Measurements from ENCODE around the gene MYPN.
A peak's percentile ranks its signal among the peaks of the same experiment; 100 is the strongest.
"Not testable (repeated sequence)": the region's sequence is repeated elsewhere in the genome, so short reads cannot be mapped to it uniquely, and the experiment has no call there.

The MYPN gene, protein sequence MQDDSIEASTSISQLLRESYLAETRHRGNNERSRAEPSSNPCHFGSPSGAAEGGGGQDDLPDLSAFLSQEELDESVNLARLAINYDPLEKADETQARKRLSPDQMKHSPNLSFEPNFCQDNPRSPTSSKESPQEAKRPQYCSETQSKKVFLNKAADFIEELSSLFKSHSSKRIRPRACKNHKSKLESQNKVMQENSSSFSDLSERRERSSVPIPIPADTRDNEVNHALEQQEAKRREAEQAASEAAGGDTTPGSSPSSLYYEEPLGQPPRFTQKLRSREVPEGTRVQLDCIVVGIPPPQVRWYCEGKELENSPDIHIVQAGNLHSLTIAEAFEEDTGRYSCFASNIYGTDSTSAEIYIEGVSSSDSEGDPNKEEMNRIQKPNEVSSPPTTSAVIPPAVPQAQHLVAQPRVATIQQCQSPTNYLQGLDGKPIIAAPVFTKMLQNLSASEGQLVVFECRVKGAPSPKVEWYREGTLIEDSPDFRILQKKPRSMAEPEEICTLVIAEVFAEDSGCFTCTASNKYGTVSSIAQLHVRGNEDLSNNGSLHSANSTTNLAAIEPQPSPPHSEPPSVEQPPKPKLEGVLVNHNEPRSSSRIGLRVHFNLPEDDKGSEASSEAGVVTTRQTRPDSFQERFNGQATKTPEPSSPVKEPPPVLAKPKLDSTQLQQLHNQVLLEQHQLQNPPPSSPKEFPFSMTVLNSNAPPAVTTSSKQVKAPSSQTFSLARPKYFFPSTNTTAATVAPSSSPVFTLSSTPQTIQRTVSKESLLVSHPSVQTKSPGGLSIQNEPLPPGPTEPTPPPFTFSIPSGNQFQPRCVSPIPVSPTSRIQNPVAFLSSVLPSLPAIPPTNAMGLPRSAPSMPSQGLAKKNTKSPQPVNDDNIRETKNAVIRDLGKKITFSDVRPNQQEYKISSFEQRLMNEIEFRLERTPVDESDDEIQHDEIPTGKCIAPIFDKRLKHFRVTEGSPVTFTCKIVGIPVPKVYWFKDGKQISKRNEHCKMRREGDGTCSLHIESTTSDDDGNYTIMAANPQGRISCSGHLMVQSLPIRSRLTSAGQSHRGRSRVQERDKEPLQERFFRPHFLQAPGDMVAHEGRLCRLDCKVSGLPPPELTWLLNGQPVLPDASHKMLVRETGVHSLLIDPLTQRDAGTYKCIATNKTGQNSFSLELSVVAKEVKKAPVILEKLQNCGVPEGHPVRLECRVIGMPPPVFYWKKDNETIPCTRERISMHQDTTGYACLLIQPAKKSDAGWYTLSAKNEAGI (N-terminal part only)

DNA sequence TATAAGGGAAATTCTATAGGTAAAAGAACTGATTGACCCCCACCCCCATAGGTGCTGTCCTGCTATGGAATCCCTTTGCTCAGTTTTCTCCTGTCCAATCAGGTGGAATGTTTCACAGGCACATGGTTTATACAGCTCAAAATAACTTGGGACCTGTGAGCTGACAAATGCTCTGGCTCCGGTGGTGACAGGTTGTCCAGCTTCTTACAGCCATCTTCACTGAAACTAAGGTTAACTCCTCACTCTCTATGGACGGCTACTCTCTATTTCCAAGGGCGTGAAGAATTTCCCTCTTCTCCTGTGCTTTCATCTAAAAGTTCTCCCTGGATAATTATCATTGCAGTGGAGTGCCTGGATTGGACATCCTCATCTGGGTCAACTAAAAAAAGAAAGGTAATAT, at the start of gene MYPN:
Gene MYPN (plus strand): TSS at position 158 of the 400 bp plus-strand sequence. CDS start 11,951 bp downstream, outside the sequence.
- DNase-seq = no peak

DNA sequence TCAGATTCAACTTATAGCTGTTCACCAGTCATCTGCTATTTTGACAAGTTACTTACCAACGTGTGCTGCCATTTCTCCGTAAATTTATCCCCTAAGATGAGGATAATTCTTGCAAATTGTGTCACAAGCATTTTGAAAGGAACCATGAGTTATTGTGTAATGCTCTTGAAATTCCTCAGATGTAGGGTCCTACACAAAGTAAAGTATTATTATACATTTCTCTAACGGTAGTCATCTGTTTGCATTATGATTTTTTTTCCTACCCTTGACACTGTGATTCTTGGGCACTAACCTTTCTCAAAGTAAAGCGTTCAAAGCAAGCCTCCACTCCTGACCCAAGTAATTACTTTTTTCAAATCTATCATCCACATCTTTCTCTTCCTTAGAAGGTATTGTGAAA, 42.3 kb upstream of the MYPN start:
- DNase-seq = no peak

DNA sequence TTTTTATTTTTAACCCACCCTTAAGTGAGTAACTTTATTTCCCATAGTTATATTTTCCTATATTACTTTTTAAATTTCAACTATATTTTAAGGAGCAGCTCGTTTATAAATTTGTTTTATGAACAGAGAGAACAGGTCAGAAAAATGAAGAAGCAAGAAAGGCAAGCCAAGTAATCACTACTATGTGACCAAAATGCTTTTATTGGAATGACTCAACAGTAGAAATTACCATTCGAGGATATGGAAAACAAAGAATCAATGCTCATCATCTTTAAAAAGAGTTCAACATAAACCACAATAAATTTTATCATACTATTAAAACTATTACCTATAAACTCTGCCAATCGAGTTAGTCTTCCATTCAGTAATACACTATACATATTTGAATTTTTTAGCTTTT, 41.8 kb upstream of the MYPN start:
- DNase-seq = no peak

DNA sequence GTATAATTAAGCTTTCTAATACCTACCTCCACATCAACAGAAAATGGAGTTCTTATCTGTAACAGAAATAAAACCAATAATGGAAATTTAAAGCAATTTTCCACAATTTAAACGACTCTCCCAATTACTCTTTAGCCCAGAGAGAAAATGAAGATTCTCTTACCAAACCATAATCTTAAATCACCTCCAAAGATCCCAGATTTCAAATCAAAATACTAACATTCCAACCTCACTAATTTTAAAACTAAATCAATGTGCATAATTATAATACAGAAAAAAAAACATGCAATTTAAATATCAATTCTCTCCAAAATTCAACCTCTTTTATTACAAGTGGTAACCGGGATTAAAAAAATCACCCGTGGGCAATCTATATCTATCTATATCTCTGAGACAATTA, 35.7 kb upstream of the MYPN start:
- no peak for DNase-seq

DNA sequence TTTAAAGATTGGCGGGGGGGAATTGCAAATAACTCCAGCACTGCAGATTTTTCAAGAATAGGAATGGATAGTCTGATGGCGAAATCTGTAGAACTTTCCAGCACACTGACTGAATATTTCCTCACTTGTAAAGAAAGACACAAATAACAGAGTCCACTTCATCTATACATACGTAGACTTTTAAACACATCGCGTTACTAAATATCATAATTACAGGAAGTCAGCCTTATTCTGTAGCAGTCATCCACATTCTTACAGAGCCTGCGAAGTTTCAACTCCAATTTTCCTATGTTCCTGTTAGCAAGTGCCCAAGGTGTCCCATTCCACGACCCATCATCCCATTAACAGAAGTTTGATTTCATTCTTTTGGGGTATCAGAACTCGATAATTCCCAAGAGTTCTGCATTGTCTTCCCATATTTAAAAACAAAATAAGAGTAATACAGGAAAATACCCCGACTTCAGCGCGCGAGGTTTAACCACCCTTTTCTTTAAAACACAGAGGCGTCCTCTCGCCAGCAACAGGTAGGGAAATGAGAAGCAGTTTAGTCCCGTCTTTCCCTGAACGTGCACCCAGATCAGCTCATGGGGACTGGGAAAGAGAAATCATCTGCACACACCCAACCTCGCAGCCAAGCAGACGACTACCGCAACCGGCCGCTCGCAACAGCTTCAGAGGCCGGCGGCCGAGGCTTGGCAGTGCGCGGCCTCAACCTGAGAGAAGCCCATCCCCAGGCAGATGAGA, 35.1 kb upstream of the MYPN start:
- no peak for DNase-seq

DNA sequence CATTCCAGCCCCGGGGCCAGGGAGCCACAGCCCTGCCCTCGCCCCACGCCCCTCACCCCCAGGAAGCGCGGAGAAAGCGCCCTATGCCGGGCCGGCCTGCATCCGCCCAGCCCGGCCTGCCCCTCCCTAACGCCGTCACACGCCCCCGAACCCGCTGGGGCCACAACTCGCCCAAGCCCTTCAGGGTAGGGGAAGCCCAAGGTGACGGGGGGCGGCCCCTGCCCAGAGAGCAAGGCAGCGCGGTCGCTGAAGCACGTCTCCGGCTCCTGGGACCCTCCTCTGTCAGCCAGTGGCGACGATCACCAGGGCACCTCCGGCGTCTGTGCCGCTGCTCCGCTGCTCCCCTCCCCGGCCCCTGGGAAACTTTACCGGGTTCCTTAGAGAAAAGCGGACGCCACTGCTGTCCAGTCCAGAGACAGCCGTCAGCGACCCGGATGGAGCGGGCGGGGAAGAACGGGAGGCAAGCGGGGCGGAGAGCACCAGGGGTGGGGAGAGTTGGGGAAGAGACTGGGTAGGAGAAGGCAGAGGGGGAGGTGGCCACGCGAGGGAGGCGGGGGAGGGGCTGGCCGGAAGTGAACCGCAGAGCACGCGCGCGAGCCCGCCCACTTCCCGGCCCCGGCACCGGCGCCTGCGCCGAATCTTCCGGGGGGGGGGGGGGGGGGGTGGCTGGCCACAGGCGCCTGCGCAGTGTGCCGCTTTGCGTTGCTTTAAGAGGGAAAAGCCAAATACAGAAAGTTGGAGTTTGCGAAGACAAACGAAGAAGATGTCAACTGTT, 34.3 kb upstream of the MYPN start, which contains the start of gene HERC4:
Gene HERC4 (minus strand): TSS at position 509 of the 775 bp plus-strand sequence. CDS start 2,175 bp downstream, outside the sequence.
- DNase-seq = peak; percentile 91

DNA sequence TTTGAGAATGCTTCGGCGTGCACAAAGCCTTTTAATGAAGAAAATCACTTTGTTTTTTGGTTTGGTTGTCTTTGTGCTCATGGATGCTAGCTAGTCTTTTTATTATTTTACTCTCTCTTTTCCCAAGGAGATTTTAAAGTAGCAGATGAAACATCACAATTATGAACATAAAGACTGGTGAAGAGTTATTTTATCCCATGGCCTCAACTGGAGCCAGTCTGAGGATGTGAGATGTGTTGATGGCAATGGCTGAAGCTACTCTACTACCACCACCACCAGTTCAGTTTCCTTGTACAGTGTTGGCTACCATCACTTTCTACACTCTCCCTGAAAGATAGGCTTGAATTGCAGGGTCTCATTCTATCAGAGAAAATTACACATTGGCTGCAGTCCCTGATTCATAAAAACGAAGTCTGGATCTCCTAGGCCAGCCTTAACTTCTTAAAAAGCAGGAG, 33.7 kb upstream of the MYPN start:
- no peak for DNase-seq

DNA sequence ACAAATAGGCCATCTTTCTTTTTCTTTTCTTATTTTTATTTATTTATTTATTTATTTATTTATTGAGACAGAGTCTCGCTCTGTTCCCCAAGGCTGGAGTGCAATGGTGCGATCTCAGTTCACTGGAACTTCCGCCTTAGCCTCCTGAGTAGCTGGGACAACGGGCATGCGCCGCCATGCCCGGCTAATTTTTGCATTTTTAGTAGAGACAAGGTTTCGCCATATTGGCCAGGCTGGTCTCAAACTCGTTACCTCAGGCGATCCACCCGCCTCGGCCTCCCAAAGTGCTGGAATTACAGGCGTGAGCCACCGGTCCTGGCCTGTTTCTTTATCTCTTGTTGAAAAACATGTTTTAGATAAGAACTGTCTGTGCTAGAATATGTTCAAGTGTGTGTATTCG, 33.2 kb upstream of the MYPN start:
- DNase-seq = not testable (repeated sequence)

DNA sequence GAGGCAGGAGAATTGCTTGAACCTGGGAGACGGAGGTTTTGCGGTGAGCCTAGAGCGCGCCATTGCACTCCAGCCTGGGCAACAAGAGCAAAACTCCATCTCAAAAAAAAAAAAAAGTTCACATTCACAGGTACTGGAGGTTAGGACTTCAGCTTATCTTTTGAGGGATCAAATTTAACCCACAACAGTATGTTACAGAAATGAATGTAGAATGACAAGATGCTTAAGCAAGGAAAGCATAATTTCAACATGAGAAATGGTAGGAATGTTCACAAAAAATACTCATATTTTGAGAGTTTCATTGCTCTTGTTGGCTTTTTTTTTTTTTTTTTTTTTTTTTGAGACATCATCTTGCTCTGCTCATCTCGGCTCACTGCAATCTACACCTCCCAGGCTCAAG, 32.3 kb upstream of the MYPN start:
- no peak for DNase-seq

DNA sequence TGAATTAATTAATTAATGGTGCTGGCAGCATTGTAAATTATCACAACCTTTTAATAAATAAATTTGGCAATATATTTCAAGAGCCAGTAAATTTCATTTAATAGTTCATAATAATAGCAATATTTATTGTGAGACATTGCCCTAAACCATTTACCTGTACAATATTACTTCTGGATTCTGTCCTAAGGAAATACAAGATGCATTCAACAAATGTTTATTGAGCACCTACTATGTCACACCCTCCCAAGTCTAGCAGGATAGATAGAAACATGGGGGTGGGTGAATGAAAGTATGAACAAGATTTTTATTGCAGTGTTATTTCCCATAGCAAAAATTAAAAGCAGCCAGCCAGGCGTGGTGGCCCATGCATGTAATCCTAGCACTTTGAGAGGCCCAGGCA, 29.9 kb upstream of the MYPN start:
- no peak for DNase-seq

DNA sequence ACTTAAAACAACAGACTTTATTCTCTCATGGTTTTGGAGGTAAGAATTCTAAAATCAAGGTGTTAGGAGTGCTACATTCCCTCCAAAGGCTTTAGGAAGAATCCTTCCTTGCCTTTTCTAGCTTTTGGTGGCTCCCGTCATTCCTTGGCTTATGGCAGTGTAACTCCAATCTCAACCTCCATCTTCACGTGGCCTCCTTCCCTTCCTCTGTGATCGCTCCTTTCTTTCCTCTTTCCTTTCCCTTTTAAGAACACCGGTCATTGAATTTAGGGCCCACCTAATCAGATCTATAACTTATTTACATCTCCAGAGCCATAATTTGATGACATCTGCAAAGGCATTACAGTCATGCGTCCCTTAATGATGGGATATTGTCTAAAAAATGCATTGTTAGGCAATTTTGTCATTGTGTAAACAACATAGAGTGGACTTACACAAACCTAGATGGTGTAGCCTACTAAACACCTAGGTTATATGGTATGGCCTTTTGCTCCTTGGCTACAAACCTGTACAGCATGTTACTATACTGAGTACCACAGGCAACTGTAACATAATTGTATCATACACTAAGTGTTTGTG, 28.3 kb upstream of the MYPN start:
- DNase-seq = no peak

DNA sequence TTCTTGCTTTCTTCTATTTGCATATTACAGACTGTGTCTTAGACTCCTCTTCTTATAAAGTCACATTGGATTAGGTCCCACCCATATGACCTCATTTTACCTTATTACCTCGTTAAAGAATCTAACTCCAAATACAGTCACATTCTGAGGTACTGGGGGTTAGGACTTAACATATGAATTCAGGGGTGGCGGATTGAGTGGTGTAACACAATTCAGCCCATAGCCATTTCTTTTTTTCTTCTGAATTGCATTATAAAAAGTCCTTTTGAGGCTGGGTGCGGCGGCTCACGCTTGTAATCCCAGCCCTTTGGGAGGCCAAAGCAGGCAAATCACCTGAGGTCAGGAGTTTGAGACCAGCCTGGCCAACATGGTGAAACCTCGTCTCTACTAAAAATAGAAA, 27.4 kb upstream of the MYPN start:
- DNase-seq = no peak

DNA sequence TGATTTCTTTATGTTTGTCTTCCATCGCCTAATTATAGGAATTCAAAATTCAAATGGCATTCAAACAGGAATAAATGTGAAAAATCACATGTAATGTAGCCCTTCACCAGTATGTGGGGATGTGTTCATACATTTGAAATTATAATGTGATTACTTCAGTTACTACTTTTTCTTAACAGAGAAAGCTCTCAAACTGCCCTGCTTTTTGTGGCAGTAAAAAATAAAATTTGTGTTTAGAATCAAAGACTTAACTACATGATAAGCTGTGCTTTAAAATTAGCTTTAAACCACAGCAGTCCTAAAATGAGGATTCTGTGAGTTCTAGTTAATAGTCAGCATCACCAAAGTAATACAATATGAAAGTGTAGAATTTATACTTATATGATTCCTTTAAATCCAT, 26.4 kb upstream of the MYPN start:
- DNase-seq = no peak

DNA sequence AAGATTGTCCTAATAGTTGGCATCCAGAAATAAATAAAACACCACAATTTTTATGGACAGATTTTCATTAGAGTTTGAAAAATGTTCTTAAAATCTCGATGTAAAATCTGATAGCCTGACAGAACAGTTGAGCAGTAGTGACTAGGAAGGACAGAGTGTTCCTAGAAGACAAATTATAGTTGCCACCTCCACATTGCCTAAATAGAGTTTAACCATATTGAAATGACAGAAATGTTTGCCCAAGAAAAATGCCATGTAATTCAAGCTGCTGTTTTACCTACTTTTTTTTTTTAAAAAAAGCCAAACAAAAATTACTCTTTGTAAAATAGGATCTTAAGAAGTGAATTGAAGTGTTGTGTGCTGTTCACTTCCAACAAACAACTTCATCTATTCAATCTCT, 25.3 kb upstream of the MYPN start:
- no peak for DNase-seq

DNA sequence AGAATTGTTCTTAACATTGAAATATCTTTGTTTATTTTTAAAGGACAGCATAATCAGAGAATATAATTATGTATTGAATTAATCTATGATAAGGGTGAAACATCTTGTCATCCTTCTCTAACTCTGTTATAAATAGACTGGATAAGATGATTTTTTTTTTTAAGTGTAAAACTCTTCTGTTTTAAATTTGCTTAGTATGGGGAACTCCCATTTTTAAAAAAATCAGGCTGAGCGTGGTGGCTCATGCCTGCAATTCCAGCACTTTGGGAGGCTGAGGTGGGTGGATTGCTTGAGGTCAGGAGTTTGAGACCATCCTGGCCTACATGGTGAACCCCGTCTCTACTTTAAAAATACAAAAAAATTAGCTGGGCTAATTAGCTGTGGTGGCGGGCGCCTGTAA, 24.8 kb upstream of the MYPN start:
- DNase-seq = no peak

DNA sequence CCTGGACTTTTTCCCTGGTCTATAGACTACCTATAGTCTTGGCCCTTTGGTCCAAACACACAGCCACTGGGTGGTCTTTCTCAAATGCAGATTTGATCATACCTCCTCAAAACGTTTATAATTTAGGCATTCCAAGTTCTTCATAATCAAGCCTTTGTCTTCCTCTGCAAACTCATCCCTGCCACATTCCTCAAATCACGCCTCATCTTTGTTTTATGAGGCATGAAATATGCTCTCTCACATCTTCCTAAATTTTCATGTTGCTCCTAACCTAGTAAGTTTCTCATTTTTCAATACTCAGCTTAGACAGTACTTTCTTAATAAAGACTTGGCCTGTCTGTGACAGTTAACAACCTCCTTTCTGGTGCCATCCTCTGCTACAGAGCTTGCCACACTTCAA, 23.3 kb upstream of the MYPN start:
- DNase-seq = no peak

DNA sequence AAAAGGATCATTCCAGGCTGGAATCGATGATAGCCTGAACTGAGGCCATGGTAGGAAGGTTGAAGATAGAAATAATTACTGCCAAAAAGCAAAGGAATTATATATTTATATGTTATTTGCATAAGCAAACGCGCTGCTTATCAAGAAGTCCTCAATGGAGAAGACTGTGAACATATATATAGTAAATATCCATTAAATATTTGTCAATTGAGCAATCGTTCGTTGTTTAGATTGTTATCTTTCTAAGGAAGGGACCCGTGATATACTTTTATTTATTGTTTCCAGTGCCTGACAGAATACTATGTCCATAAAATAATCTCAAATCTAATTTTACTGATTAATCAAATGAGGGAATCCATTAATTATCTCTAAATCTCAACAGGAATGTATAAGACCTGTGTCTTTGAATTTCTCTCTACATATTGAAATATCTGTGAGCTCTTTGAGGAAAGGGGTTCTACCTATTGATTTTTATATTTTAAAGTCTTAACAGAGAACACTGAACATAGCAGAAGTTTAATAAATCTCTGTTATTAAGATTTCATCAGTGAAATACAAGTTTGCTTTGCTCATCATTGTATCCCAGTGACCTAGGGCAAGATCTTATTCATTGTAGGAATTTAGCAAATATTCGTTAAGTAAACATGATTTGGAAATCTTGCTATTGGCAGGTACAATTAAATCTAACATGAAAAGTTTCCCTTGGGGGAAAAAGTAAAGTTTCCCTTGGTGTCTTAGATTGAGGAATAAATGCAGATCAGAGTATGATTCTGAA, 22.2 kb upstream of the MYPN start:
- no peak for DNase-seq

DNA sequence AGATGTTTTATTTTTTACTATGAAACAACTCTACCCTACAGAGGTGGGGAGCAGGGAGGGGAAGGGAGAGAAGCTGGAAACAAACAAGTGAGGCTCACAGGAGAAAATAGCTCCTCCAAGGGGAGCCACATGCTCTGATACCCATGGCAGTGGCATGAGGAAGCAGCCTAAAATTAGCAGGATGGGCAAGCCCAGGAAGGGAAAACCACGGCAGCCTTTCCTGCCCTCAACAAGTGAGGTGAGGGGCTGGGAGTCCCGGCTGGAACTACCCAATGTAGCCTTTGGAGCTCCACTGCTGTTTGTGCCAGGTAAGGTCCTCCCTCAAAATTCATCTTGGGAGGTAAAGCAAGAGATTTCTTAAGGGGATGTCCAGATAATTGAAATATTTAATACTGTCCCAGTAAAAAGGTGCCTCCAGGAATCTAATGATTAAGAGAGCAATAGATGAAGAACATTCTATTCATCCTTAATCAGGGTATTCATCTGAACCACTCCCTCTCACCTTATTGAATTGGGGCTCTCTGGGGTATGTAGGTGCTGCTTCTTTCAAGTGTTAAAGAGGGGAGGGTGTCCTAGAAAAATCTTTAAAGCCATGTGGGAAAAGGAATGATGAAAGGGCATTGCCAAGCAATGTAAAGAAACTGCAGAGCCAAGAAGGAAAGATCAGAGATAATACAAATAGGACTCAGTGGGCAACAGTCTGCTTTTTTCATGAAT, 21.4 kb upstream of the MYPN start:
- no peak for DNase-seq

DNA sequence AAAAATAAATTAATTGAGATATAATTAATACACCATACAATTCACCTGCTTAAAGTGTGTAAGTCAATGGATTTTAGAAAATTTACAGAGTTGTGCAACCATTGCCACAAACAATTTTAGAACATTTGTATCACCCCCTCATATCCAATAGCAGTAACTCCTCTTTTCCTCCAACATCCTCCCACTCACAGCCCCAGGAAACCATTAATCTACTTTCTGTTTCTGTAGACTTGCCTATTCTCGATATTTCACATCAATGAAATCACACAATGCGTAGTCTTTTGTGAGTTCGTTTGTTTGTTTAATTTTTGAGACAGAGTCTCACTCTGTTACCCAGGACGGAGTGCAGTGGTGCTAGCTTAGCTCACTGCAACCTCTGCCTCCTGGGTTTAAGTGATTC, 20.5 kb upstream of the MYPN start:
- DNase-seq = no peak

DNA sequence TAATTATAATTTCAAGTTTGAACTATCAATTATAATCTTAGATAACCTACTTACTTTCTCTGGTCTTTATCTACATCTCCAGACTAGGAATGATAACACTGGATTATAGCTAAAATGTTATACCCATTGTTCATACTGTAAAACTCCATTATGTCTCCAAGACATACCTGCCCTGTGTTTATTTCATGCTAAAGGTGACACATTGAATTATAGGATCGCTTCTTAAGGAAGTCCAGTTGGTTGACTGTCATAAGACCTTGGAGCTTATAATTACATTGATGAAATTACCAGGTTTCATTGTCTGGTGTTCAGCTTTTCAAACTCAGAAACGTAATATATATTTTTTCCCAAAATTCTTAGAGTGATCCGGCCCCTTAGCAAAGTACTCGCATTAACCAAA, 18.7 kb upstream of the MYPN start:
- DNase-seq = no peak

All from stimulated activated CD8-positive, alpha-beta memory T cell treated with anti-CD3 and anti-CD28 coated beads, Interleukin-4, amount 100 ng/mL, for 48 hours (primary cell).